Pancreas (tissue), 10 donors: Measurements from ENCODE around the gene MAP2. TPM values are rescaled to one million over a fixed set of nuclear protein-coding genes. Genes with fewer than 3 reads are reported as not detected.

Experiments used
- ATAC-seq, 4 donors: fragments of 200-7000 bp; cut with Tn5 transposase; one replicate each; pipeline versions ENCODE4 v1.8.0 to v1.9.1; 2020; ENCODE audit warnings: mild to moderate bottlenecking in 4 of 4, moderate library complexity in 4 of 4
- DNase-seq, 6 donors: peaks; one replicate each; pipeline ENCODE4 v3.0.0-alpha.2; 2020
- FAIRE-seq: peaks from 2 replicates; lab custom pipeline; 2012; peaks lifted over from hg19 to GRCh38; lab: Jason Lieb, UNC
- H3K27ac ChIP-seq, 4 donors: fragments of 200-600 bp; sonication (generic); 1 replicate in 3 of 4; 2 replicates in 1 of 4; pipeline versions ENCODE4 v1.5.0 to v1.8.0; 2020
- H3K27me3 ChIP-seq, 4 donors: fragments of 200-600 bp; one replicate each; pipeline ENCODE4 v1.8.0; 2021
- H3K36me3 ChIP-seq, 3 donors: fragments of 200-600 bp; sonication (generic) in 1 of 3; one replicate each; pipeline versions ENCODE4 v1.5.0 to v1.8.0; 2020 to 2021
- H3K4me1 ChIP-seq, 3 donors: fragments of 200-600 bp; one replicate each; pipeline ENCODE4 v1.8.0; 2021
- H3K4me3 ChIP-seq, 4 donors: fragments of 200-600 bp; sonication (generic) in 2 of 4; one replicate each; pipeline versions ENCODE4 v1.5.0 to v1.8.0; 2020 to 2021
- H3K9me3 ChIP-seq, 4 donors: fragments of 200-600 bp; one replicate each; pipeline ENCODE4 v1.8.0; 2021
- WGBS, 2 donors: extraction: QIAGEN DNeasy Blood & Tissue Kit; methylation state at CpG; one replicate each; pipeline ENCODE4 v1.1.7; 2013; 5-methylcytosine and 5-hydroxymethylcytosine counted together
- intact Hi-C, 3 donors: fragments of 100-400 bp; cut with DNase I; formaldehyde crosslinking; loops; one replicate each; pipeline versions ENCODE4 v1.11.1 to v1.14.2; 2022
- polyA plus RNA-seq, 2 donors: library from polyadenylated mRNA; stranded (reverse); fragments of 200-250 nt; gene quantifications; one replicate each; pipeline ENCODE4 v1.2.3, GENCODE V29; 2013
- total RNA-seq, 6 donors: library from RNA; stranded (reverse); fragmentation: NEBNext Ultra II Directional in 4 of 6; extraction: Animal tissue kit (Norgen Biotek cat#: 25700) in 4 of 6; gene quantifications; one replicate each; pipeline versions ENCODE4 v1.2.1 to v1.2.4, GENCODE V29; 2021 to 2023
- TF ChIP-seq, protein P1 (sequence below), 4 donors: fragments of 200-600 bp; sonication (generic) in 3 of 4; IDR thresholded peaks; one replicate each; pipeline versions ENCODE4 v1.5.0 to v1.8.0; 2021; ENCODE audit warnings: antibody characterized with exemption in 4 of 4
- donor health status: healthy with polysubstance abuse.
- donor health status: DM: no; HTN: no; CAD: no; lungs with moderate emphysema.
- donor health status: DM: no; HTN: no; CAD: no.
- donor health status: control.
- donor health status: control.
- donor health status: Bipolar disorder and iron deficiency.
- donor health status: DM: yes; HTN: yes; CAD: no.
- donor health status: DM: no; HTN: no; CAD: no.
- donor health status: DM: no; HTN: no; CAD: no.
- donor health status: DM: yes; HTN: yes; CAD: no.

MAP2 gene
- total and polyA plus RNA-seq, 8 donors, result 6.9 to 23.9 (median 11.2) TPM

DNA sequence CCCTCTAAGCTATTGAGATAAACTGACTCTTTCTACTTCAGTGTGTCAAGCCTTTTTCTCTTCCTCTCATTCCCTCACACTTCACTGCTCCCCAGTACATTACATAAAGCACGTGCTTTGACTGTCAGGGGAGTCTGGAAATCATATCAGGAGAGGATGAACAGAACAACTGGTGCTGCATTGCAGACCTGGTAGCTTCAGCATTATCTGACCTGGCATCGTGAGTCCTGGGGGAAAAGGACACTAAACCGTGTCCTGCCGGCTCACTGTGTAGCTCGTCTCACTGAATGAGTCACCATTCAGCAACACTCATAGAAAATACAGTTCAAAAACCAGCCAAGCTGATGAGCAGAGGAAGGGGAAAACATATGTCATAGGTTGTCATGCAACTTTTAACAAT is 239.3 kb downstream of the MAP2 start:
- intact Hi-C loops, result no loop called here
- 67 to 72% methylated on average over 5 of the region's 5 CpGs for WGBS, 2 donors
- DNase-seq, result no peak
- no peaks in the 10 kb centered on the region for H3K27me3 ChIP-seq
- H3K4me3 ChIP-seq, result no peak overlapping the region
- no peaks in the 10 kb centered on the region for H3K4me1 ChIP-seq
- no peak overlapping the region for H3K27ac ChIP-seq
- peak in 2 of 4 donors; percentile 61 to 71 for ATAC-seq
- no peak for FAIRE-seq
- TF ChIP-seq, protein P1, sequence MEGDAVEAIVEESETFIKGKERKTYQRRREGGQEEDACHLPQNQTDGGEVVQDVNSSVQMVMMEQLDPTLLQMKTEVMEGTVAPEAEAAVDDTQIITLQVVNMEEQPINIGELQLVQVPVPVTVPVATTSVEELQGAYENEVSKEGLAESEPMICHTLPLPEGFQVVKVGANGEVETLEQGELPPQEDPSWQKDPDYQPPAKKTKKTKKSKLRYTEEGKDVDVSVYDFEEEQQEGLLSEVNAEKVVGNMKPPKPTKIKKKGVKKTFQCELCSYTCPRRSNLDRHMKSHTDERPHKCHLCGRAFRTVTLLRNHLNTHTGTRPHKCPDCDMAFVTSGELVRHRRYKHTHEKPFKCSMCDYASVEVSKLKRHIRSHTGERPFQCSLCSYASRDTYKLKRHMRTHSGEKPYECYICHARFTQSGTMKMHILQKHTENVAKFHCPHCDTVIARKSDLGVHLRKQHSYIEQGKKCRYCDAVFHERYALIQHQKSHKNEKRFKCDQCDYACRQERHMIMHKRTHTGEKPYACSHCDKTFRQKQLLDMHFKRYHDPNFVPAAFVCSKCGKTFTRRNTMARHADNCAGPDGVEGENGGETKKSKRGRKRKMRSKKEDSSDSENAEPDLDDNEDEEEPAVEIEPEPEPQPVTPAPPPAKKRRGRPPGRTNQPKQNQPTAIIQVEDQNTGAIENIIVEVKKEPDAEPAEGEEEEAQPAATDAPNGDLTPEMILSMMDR (IDR thresholded peaks at IDR 0.05), result no peak
- no peaks in the 10 kb centered on the region for H3K36me3 ChIP-seq
- no peaks in the 10 kb centered on the region for H3K9me3 ChIP-seq

DNA sequence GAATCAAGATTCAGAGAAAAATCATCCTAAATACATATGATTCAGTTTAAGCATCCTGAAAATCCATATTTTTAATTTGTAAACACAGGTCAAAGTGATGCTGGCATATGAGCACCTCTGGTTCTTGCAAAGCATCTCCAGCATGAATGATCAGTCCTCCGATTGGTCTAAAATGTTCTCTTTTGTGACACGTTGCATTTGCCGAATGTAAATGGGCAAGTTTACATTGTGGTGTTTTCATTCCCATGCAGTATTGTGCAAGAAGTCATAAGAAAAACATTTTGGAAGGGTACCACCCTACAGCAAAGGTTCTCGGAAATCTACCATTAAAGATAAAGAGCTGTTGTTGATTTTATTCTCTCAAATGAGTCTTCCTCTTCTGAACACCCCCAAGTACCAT is 239.8 kb downstream of the MAP2 start:
- WGBS, 2 donors, result 90 to 93% methylated on average over 4 of the region's 4 CpGs
- intact Hi-C loops, result no loop called here

DNA sequence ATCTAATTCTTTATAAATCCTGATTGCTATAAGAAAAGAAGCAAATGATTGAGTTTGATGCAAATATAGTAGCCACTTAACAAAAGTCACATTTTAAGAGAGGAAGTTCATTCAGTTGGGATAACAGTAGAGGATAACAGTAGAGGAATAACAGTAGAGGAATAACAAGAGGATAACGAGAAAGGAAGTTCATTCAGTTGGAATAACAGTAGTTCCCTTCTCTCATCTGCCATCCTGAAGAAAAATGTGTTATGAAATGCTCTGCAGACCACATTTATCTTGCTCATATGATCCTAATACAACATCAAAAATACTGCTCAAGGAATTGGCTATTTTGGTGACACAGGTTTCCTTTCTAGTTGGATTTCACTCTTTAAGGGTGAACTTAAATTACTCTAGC is 242.4 kb downstream of the MAP2 start:
- intact Hi-C loops, result no loop called here
- H3K27me3 ChIP-seq, result no peaks in the 10 kb centered on the region
- H3K27ac ChIP-seq, result no peak overlapping the region
- DNase-seq, result no peak
- no peak for ATAC-seq
- H3K4me3 ChIP-seq, result no peak overlapping the region
- no peaks in the 10 kb centered on the region for H3K4me1 ChIP-seq
- WGBS, 2 donors, result 62 to 84% methylated on average over 1 of the region's 1 CpG
- no peaks in the 10 kb centered on the region for H3K36me3 ChIP-seq
- H3K9me3 ChIP-seq, result no peaks in the 10 kb centered on the region
- TF ChIP-seq, protein P1 (IDR thresholded peaks at IDR 0.05), result no peak
- FAIRE-seq, result no peak

More for the DNA sequence above, 239.8 kb downstream of the MAP2 start:
- FAIRE-seq (no peak), ATAC-seq (no peak), DNase-seq (no peak)
- H3K9me3 ChIP-seq, result no peaks in the 10 kb centered on the region
- TF ChIP-seq, protein P1 (IDR thresholded peaks at IDR 0.05), result no peak
- H3K4me1 ChIP-seq, result no peaks in the 10 kb centered on the region
- H3K27ac ChIP-seq, result no peak overlapping the region
- no peak overlapping the region for H3K4me3 ChIP-seq
- no peaks in the 10 kb centered on the region for H3K36me3 ChIP-seq
- H3K27me3 ChIP-seq, result no peaks in the 10 kb centered on the region

DNA sequence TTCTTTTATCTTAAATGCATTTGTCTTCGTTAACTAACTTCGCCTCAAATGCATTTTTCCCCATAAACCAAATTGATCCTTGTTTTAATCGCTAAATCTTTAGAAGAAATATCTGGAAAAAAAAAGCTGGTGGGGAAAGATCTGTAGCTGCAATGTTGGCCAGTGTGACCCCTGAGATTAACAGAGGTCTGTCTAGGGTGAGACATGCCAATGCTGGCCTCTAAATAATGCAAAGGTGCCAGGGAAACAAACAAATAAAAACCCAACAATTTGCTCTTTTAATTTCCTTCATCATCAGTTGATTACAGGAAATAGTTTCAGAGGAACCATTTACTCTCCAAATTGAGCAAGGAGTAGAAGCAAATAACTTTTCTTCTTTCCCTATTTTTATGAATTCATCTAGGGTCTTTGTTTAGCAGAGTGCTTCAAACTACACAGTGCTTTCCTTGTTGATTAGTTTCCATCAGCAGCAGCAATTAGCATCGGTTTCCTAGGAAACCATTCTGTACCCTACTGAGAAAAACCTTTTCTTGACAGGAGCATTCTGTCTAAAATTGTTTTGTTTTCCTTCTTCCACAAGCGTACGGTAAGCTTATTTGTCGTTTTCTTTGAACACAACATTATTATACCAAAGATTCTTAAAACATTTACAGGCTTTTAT is 247.3 kb downstream of the MAP2 start:
- FAIRE-seq (no peak), DNase-seq (no peak), ATAC-seq (no peak)
- TF ChIP-seq, protein P1 (IDR thresholded peaks at IDR 0.05), result no peak
- no peaks in the 10 kb centered on the region for H3K4me1 ChIP-seq
- WGBS, 2 donors, result 80 to 90% methylated on average over 7 of the region's 7 CpGs
- intact Hi-C loops, result no loop called here
- no peaks in the 10 kb centered on the region for H3K27me3 ChIP-seq
- no peak overlapping the region for H3K27ac ChIP-seq
- H3K9me3 ChIP-seq, result no peaks in the 10 kb centered on the region
- no peaks in the 10 kb centered on the region for H3K36me3 ChIP-seq
- H3K4me3 ChIP-seq, result no peak overlapping the region

DNA sequence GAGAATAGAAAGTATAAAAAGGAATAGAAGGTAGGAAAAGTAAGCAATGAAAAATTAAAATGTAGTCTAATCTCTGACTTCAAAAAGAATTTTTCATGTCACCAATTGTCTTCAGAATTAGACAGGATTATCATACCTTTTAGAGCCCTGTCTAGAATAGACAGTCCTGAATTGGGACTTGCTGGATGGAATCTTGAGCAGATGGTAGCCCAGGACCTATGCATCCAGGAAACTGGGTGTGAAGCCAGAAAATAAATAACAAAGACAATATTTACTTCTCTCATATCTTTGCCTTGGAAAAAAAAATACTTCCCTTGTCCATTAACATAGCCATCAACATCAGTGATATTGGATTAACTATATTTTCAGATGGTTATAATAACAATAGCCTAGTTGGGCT is 250.0 kb downstream of the MAP2 start:
- intact Hi-C loops, result no loop called here
- no peaks in the 10 kb centered on the region for H3K4me1 ChIP-seq
- no peak overlapping the region for H3K27ac ChIP-seq
- H3K9me3 ChIP-seq, result no peaks in the 10 kb centered on the region
- DNase-seq (no peak), ATAC-seq (no peak), FAIRE-seq (no peak)
- TF ChIP-seq, protein P1 (IDR thresholded peaks at IDR 0.05), result no peak
- no peaks in the 10 kb centered on the region for H3K36me3 ChIP-seq
- no peak overlapping the region for H3K4me3 ChIP-seq
- H3K27me3 ChIP-seq, result no peaks in the 10 kb centered on the region
